GM19468 (cell line): ENCODE results near the gene CDC45.
"Not testable (repeated sequence)": the region's sequence is repeated elsewhere in the genome, so short reads cannot be mapped to it uniquely, and the experiment has no call there.

Experiments used
- ATAC-seq: cut with Tn5 transposase; IDR thresholded peaks from one replicate; pipeline ENCODE4 v1.9.1; 2021; ENCODE audit warnings: mild to moderate bottlenecking, moderate library complexity, moderate number of reproducible peaks; ENCODE audit not compliant: unreplicated experiment; ENCODE audit errors: extremely low read depth

The CDC45 gene

DNA sequence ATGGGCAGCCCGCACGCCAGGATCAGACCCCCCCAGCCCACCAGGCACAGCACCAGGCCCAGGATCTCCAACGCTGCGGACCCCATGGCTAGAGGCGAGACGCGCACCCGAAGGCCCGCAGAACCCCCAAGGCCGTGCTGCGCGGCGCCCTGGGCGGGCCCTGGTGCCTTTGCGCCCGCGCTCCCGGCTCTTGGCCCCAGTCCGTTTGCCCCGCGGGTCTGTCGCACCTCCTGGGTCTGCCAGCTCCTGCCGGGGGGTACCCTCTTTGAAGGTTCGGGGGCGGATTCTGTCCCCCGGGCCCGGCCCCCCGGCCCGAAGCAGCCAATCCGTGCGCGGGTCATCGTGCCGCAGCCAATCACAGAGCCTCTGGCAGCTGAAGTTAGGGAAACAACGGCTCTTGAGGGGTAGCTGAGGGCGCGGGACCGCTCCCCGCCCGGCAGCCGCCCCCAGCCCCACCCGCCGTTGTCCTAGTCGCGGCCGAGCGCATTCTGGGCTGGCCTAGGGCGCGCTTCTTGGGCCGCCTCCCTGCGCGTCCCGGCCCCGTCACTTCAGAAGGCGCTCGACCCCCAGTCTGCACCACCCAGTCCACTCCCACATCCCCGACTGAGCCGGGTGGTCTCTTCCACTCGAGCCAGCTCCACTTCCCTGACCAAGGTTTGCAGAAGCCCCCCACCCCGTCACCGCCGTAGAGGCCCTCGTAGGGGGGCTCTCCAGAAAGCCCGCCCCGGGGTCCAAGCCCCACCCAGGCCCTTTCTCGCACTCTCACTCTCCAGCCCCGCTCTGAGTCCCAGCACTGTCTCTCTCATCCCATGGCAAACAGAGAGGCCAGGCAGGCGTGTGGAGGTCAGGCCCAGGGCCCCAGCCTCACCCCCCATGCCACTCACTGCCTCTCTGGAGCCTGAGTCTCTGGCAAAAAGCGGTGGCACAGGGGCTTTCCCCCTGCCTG is 44.7 kb downstream of the CDC45 start, which contains the start of gene CLDN5:
Gene CLDN5 (minus strand): TSS at position 241 of the 946 bp plus-strand sequence. CDS start 155 bp downstream, at position 86.
- no peak for ATAC-seq

GRCh38 chr22:19525116-19525660 is 45.5 kb downstream of the CDC45 start:
- ATAC-seq: no peak

DNA sequence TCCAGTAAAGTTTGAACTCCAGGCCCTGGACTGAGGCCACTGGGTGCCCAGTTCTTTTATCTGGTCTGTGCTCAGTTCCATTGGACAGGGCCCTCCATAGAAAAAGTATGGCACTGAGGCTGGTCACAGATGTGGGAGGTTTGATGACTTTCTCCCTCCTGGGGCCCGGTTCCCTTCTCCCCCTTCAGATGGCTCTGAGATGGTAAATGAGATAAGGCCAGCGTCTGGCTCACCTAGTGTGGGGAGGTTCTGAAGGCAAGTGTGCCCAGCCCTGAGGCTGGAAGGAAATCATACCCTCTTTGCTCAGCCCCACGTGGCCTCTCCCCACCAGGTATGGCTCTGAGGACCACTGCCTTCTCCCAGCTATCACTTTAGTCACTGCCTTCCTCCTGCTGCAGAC is 45.9 kb downstream of the CDC45 start:
- no peak for ATAC-seq

DNA sequence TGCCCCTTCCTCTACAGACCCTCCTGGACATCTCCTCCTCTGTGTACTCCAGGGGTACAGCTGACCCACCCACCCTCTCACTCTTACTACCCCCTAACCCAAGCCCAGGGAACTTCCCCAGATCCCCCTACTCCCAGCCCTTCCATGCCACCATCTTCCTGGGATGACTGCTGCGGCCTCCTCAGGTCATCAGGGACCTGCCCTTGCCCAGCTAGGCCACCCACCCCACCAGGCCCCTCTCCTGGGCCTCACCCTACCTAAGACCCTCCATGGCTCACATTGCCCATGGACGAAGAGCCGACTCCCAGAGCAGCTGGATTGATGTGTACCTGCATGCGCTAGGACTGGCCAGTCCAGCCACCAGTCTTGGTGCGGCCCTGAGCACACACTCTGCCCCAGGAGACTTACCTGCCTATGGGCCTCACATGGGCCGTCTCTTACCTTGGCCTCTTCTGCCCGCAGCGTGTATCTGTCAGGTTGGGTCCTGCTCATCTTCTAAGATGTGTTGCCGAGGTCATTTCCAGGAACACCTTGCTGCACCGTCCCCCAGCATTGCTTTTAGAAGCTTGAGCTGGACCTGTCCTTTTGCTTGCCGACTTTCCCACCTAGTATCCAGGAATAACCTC is 46.5 kb downstream of the CDC45 start:
- no peak for ATAC-seq

DNA sequence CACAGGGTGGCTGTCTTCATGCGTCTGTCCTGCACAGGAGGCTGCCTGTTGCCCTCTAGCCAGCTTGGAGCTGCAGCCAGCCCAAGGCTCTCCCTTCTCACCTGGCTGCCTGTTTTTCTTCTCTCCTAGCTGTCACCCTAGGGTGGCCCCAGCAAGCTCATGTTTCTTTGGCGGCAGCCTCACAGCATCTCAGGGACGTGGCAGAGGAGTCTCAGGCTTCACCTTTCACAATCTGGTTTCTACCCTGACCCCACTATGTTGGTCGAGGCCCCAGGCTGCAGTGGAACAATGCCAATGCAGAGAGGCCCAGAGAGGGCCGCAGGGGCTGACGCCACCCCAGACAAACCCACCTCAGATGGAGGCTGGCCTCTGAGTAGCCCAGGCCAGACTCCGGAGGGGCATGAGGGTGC is 47.0 kb downstream of the CDC45 start:
- ATAC-seq: no peak

DNA sequence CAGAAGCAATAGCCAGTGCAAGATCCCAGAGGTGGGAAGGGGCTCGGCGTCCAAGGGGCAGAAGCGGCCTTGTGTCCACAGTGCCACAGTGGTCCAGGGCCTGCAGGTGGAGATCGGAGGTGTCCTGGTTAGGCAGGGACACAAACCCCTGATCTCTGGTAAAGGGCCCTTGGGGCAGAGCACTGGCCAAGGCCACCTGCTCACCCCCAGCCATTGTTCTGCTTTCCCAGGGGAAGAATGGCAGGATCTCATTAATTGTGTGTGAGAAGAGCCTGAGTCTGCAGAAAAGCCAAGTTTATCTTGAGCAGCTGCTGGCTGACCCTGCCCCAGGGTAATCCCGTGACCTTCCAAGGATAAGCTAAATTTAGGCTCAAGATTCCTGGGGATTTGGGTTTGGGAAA is 47.6 kb downstream of the CDC45 start:
- no peak for ATAC-seq

- ATAC-seq: no peak
Measured at GRCh38 chr22:19527861-19528417, 48.2 kb downstream of the CDC45 start.

- ATAC-seq: no peak
Measured at GRCh38 chr22:19529811-19530210, 50.1 kb downstream of the CDC45 start.

DNA sequence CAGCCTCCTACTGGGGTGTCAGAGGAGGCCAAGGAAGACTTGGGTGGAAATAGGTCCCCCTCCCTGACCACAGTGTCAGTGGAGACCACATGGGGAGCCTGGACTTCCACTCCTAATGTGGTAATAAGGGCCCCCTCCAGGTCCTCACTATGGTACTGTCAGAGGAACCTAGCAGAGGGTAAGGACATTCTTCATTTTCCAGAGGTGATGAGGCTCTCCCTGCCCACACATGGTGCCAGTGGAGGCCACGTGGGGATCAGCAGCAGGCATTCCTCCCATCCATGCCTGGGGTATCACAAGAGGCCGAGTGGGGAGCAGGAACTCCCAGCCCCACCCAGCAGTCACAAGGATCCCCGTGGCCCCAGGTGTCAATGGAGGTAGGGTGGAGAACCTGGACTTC is 51.0 kb downstream of the CDC45 start:
- ATAC-seq: no peak

DNA sequence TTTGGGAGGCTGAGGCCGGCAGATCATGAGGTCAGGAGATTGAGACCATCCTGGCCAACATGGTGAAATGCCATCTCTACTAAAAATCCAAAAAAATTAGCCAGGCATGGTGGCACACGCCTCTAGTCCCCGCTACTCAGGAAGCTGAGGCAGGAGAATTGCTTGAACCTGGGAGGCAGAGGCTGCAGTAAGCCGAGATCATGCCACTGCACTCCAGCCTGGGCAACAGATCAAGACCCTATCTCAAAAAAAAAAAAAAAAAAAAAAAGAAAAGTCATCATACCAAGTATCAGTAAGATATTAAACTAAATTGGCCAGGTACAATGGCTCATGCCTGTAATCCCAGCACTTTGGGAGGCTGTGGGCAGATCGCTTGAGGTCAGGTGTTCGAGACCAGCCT is 51.6 kb downstream of the CDC45 start:
- not testable (repeated sequence) for ATAC-seq

- no peak for ATAC-seq
Measured at GRCh38 chr22:19533049-19533626, 53.4 kb downstream of the CDC45 start.

- ATAC-seq: no peak
Measured at GRCh38 chr22:19533857-19534256, 54.1 kb downstream of the CDC45 start.

GRCh38 chr22:19535001-19535400 is 55.3 kb downstream of the CDC45 start:
- ATAC-seq: no peak

- no peak for ATAC-seq
Measured at GRCh38 chr22:19536564-19536963, 56.8 kb downstream of the CDC45 start.

- ATAC-seq: no peak
Measured at GRCh38 chr22:19537941-19538488, 58.3 kb downstream of the CDC45 start.

GRCh38 chr22:19540394-19540793 is 60.7 kb downstream of the CDC45 start:
- ATAC-seq: no peak

GRCh38 chr22:19543970-19544708 is 64.4 kb downstream of the CDC45 start:
- no peak for ATAC-seq

- no peak for ATAC-seq
Measured at GRCh38 chr22:19545935-19546207, 66.2 kb downstream of the CDC45 start.

- ATAC-seq: no peak
Measured at GRCh38 chr22:19546680-19547079, 67.0 kb downstream of the CDC45 start.

DNA sequence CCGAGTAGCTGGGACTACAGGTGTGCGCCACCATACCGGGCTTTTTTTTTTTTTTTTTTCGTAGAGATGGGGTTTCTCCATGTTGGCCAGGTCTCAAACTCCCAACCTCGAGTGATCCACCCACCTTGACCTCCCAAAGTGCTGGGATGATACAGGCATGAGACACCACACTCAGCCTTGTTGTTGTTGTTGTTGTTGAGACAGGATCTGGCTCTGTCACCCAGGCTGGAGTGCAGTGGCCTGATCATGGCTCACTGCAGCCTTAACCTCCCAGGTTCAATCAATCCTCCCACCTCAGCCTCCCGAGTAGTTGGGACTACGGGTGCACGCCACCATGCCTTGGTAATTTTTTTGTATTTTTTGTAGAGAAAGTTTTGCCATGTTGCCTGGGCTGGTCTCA is 67.9 kb downstream of the CDC45 start:
- no peak for ATAC-seq
